Stimulated activated CD8-positive, alpha-beta memory T cell treated with anti-CD3 and anti-CD28 coated beads, Interleukin-4, amount 100 ng/mL, for 1 hour (primary cell): ENCODE data around the gene IDH3A.

Experiments used
- DNase-seq, 2 donors: peaks; one replicate each; pipeline ENCODE4 v3.0.0-alpha.2; 2020; ENCODE audit warnings: low read depth in 2 of 2, low spot score in 1 of 2

Gene IDH3A

GRCh38 chr15:78164010-78164409 is 14.8 kb downstream of the IDH3A start:
- no peak for DNase-seq

- no peak for DNase-seq
Observed at GRCh38 chr15:78167227-78167888, 18.2 kb downstream of the IDH3A start.

DNA sequence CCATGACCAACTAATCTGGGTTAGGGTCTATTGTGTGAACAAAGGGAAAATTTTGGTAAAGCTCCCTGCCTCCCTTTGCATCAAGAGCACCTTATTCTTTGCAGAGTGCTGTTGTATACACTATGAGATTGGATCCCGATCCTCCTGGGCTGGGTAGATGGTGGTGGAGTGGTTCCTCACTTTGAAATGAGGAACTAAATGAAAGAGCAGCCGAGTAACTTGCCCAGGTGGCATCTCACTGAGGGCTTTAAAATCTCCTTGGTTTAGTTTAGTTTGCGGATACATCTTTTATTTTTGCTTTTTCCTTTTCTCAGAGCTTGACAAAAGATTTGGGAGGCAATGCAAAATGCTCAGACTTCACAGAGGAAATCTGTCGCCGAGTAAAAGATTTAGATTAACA is 19.4 kb downstream of the IDH3A start:
- DNase-seq: no peak

GRCh38 chr15:78170848-78171773 is 21.9 kb downstream of the IDH3A start:
- DNase-seq: no peak

DNA sequence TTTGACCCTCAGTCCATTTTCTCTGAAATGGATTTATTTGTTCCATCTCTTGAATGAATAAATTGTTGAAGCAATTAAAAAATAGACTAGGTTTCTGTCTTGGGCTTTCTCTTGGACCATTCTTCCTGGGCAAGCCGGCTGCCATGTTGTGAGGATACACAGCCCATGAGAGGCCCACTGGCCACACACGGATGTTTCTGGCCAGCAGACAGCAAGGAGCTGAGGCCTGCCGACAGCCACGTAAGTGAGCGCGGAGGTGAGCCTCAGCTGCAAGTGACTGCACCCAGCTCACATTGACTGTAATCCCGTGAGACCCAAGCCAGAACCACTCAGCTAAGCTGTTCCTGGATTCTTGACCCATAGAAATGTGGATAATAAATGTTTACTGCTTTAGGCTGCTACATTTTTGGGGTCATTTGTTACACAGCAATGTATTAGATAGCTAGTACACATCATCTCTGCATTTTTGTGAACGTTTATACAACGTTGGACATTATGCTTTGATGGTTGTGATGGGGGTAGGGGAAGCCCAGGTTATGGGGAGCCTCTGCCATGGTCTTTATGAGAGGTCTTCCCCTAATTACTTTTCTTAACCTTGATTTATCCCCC is 22.8 kb downstream of the IDH3A start:
- DNase-seq: no peak

- DNase-seq: no peak
Observed at GRCh38 chr15:78174401-78174800, 25.2 kb downstream of the IDH3A start.

DNA sequence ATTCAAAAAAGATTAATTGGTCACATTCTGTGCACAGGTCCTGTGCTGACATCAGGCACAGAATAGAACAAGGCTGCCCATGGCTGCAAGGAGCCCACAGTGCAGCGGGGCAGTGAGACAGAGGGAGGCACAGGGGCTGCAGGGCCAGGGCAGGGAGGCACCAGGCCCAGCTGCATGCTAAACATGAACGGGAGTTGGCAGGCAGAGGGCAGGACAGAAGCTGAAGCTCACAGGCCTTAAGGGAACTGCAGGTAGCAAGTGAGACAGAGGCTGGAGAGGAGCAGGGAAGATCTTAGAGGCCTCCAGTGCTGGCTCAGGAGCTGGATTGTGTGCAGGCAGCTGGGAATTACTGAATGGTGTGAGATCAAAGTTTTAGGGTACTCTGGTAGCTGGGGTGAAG is 26.2 kb downstream of the IDH3A start:
- DNase-seq: no peak

DNA sequence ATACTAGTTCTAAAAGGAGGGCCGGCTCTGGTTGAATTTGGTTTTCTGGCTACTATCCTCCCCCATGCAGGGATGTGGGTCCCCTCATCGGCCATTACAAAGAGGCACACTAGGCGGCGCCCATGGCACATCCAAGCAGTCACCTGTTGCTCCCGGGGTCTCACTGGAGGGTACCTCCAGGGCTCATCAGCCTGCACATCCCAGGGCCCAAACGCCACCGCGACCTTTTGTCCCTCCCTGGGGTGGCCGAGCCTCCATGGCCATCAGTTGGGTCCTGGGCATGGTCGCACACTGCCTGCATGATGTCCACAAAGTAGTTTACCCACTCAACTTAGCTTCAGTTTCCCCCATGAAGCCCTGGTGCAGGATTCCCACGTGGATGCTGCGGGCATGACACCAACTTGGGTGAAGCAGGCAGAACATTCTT is 28.3 kb downstream of the IDH3A start:
- DNase-seq: no peak

GRCh38 chr15:78178064-78178463 is 28.9 kb downstream of the IDH3A start:
- no peak for DNase-seq

GRCh38 chr15:78179286-78179840 is 30.2 kb downstream of the IDH3A start:
- DNase-seq: no peak

DNA sequence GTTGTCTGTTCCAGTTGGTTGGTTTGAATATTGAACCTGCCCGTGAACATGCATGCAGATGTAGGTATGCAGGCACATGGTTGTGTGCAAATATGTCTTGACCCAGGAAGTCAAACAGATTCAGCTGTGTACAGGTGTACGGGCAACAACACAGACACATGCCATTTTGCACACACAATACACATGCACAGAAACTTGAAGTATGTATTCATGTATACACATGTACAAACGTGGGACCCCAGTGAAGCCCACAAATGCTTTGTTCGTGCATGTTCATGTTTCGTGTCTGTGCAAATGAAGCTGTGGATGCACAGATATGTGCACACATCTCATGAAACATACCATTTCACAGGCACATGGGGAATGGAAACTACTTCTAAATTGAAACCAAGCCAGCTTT is 30.7 kb downstream of the IDH3A start:
- no peak for DNase-seq

DNA sequence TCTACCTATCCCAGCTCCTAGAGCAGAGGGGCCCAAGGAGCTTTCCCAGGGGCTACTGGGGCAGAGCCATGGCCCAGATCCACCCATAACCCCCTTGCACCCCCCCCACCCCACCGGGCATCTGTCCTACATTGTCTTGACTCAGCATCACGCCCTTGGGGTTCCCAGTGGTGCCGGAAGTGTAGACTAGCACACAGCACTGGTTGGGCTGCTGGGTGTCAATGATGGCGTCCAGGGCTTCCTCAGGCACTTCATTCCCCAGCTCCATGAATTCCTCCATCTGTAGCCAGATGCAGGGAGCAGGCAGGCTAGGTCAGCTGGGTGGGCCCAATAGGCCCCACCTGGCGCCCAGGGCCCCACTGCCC is 33.2 kb downstream of the IDH3A start:
- DNase-seq: no peak

DNA sequence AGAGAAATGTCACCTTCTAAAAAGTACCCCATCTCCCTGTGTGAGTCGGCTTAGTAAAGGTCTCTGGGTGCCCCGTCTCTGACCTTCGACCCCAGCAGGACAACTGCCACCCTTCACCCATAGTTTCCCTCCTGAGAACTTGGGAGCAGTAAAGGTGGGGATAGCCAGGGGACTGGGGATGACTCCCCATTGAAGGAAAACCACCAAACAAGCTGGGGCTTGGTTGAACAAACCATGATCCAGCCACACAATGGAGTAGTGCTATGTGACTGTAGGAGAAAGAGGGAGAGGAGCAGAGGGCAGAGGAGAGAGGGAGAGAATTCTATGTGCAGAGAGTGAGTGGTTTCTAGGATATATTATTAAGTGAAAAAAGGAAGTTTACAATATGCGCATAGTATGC is 33.7 kb downstream of the IDH3A start:
- DNase-seq: no peak

DNA sequence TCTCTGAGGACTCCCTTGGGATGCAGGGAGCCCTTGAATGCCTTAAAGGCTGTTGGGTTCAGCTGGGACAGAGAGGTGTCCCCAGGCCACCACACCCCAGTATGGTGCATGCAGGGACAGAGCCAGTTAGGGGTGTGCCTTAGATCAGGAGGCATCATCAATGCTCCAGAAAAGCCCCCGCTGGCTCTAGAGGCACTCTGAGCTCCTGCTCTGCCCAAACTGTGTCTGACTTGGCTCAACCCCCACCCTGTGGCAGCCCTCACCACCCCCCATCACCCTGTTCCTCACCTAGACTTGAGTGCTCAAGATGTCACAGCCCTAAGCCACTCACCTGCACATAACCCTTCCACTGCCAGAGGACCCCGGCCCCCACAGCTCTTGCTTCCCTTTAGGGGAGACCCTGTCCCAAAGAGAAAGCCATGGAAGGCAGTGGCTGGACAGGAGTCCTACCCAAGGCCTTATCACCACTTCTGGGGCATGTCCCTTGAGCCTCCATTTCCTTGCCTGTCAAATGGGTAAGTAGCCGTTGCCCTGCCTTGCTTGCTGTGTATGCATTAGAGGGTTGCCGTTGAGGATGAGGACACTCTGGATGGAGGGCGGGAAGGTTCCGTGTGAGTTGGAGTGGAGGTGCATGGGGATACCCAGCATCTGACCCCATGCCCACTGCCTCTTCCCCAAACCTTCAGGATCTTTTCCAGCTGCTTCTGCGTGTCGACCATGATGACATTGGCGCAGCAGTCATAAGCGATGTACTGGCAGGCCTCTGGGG is 43.8 kb downstream of the IDH3A start:
- DNase-seq: no peak

DNA sequence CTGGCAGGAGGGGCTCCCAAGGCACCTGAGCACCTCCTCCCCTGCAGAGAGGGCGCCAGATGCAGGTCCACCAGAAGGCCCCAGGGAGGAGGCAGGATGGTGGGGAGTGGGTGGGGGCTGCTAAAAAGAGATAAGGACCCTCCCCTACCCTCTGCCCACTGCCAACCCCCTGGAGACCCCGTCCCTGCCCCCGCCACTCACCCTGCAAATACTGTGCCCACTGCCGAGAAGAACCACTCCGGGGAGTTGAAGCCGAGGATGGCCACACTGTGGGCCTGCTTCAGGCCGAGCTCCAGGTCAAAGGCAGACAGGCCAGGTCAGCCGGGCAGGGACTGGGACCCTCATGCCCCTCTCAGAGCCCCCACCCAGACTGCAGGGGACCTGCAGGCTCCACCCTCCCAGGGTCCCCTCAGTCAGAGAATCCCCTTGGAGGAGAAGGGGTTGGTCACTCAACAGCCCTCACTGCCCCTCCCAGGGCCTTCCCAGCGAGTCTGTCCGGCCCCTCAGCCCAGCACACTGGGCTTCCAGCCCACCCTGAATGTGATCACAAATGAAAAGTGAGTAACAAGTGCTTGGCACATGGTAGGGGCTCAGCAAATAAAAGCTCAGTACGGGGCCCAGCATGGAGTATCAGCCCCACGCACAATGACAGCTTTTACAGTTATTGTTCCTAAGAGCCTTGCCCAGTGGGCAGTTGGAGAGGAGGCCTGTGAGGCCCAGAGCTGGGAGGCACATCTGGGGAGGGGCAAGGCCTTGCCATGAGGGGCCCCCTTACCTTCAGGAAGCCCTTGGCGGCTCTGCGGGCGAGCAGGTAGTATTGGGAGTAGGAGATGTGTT is 44.8 kb downstream of the IDH3A start:
- no peak for DNase-seq

DNA sequence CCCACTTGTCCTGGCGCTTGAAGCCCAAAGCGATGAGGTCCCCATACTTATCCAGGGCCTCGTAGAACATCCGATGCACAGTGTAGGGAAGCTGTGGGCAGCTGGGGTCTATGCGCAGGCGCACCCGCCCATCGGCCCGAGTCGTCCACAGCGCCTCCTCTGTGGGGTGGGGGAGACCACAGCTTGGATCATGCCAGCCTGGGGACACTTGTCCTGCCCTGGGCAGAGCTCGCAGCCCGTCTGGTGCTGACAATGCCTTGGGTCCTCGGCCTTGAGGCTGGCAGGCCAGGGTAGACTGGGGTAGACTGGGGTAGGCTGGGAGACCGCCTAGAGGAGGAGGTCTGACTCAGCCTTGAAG is 45.4 kb downstream of the IDH3A start:
- no peak for DNase-seq

GRCh38 chr15:78195735-78196201 is 46.6 kb downstream of the IDH3A start:
- DNase-seq: no peak

DNA sequence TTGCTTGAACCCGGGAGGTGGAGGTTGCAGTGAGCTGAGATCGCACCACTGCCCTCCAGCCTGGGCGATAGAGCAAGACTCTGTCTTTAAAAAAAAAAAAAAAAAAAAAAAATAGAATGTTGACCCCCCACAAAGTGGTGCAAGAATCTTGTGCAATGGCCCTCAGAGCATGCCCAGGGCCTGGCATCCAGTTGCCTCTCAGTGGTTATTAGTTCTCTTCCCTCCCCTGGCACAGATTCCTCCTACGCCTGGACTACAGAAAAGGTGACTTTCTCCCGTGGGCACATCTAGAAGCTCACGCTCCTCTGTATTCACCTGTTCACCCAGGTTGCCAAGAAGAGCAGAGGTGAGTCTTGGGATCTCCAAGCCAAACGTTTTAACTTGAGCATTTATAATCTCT is 48.5 kb downstream of the IDH3A start:
- no peak for DNase-seq

- no peak for DNase-seq
Observed at GRCh38 chr15:78200276-78200930, 51.2 kb downstream of the IDH3A start.
